NCI-H1436 treated with DMSO at 0.1 percent for 48 hours (cell line): ENCODE data around the gene AXIN2.
A peak's percentile ranks its signal among the peaks of the same experiment; 100 is the strongest.
"Not testable (repeated sequence)": the region's sequence is repeated elsewhere in the genome, so short reads cannot be mapped to it uniquely, and the experiment has no call there.

Source experiments
- DNase-seq: peaks from one replicate; lab custom pipeline; 2025; lab: John Stamatoyannopoulos, UW

Gene AXIN2

DNA sequence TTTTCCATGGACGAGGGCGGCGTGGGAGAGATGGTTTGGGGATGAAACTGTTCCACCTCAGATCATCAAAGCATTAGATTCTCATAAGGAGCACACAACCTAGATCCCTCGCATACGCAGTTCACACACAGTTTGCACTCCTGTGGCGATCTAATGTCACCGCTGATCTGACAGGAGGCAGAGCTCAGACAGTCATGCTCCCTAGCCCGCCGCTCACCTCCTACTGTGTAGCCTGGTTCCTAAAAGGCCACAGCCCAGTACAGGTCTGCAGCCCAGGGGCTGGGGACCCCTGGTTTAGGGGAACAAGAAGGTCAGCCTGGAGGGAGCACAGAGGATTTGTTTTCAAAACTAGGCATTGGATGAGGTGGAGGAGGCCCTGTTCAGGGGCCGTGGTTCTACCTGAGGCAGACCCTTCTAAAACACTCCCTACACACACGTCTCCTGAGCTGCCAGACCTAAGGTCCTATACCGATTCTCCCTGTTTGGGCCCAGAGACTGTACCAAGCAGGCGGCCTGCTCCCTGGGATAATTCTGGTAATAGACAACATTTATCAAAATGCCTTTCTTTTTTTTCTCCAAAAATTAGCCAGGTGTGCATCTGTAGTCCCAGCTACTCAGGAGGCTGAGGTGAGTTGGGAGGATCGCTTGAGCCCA, 38.6 kb downstream of the AXIN2 start:
- no peak for DNase-seq

DNA sequence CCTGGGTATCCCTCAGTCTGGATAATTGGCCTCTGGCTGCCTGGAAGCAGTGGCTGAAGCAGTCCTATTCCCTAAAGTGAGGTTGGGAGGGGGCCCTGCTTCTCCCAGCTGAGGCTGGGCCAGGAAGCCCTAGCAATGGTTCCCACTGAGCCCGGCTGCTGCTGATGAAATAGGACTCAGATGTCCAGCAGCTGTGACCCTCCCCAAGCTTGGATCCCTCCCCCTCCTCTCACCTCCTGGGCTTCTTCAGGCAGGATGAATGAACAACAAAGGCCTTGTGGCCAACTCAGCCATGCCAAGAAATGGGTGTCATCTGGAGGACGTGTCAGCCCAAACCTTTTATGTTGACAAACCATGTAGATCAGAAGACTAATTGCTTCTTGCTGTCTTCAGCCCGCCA, 42.0 kb downstream of the AXIN2 start:
- no peak for DNase-seq

DNA sequence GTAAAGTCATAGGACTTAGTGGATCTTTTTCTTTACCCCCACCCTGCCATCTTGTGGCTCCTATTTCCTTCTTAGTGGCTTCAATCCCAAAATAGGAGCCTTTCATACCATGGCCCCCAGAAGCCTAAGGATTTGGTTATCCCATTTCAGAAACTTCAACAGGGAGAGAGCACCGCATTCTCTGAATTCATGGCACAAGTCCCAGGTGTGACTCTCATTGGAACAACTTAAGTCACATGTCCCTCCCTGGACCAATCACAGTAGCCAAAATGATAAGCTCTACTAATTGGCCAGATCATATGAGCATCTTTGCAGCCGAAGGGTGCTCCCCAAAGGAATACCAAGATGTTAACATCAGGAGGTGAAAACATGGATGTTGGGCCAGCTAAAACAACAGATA, 43.2 kb downstream of the AXIN2 start:
- DNase-seq: no peak

DNA sequence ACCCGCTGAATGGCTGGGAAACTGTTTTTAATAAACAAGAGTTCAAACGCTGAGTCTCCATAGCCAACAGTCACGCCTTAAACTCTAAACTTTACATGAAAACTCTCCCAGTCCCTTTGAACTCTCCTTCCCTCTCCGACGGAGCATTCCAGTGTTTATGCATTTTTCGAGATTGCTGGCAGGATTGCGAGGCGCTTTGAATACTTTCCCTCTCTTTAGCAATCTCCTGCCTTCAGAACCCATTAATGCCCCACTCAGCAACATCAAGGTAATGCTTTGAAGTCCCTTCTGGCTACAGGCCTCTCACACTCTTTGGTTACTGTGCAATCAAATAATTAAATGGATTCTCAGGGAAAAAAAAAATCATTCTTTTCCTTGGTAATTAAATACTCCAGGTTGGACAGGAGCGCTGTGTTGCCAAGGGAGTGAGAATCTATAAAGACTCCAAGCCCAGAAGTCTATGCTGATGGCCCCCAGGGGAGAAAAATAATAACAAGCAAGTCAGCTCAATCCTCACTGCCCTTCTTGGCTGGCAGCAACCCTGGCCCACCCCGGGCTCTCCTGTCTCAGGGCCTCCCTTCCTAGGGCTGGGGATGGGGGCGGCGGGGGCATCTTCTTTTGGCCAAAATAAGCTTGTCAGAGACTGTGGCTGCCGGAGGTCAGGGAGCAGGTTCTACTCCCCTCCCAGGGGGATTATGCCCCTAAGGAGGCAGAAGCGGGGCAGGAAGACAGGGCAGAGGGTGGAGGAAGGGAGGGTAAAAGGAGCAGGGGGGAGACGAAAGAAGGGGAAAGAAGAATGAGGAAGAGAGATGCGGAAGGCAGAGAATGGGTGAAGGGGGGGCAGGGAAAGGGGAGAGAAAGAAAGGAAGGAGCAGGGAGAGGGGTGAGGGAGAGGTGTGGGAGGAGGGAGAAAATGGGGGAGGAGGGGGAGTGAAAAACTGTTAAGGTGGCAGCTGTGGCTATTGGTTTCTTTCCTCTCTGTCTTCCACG, 45.2 kb downstream of the AXIN2 start:
- DNase-seq: peak; percentile 28

DNA sequence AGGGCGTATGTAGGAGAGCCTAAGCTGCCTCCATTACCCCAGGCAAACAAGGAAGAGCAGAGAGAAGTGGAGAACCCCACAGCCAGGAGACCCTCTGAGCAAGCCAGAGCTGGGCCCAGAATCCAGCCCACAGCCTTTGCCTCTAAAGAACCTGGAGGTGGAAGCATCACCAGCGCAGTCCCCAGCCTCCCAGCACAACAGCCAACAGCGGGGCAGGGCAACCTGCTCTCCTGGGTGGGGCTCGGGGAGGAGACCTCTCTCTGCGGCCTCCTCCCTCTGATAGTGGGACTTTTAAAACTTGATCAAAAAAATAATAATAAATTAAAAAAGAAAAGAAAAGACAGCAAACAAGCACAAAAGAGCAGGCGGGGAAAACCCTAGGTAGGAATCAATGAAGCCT, 45.9 kb downstream of the AXIN2 start:
- no peak for DNase-seq

DNA sequence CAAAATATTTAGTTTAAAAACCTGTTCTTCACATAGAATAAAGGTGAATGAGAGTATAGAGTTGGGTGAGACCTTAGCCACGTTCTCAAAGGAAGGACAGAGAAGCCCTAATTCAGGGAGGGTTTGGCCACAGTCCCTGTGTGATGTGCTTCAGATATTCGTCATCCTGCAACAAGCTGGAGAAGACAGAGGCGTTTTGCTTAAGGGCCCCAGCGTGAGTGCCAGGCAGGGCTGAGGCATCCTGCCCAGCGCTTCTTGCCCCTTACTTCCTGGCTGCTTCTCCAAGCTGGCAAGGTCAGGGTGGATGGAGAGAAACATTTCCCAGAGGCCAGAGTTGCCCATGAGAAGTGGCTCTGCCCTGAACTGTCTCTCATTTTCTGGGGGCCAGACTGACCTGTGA, 46.9 kb downstream of the AXIN2 start:
- DNase-seq: no peak

DNA sequence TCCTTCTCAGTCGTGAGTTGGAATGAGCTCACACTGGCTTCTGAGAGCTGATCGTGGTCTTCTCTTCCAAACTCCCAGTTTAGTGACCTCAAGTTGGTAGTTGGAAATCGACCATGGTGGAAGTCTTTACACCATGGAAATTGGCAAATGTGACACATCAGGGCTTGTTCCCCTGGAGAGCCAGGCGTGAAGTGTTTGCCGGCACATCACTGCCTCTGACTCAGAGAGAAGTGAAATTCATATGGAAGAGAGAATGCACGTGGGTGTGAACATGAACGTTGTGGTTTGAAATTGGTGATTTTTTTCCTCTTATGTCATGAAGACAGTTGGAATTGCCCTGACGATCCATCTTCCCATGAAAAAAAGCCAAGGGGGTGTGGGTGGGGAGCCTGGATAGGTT, 47.4 kb downstream of the AXIN2 start:
- DNase-seq: no peak

DNA sequence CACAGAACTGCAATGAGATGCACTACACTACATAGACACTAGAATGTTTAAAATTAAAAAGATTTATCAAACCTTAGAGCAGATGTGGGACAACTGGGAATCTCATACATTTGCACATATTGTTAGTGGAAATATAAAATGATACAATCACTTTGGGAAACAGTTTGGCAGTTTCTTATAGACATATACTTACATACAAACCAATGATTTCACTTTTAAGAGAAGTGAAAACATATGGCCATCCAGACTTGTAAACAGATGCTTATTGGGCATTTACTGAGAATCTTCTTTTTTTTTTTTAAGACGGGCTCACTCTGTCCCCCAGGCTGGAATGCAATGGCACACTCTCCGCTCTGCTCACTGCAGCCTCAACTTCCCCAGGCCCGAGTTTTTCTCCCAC, 50.1 kb downstream of the AXIN2 start:
- no peak for DNase-seq

DNA sequence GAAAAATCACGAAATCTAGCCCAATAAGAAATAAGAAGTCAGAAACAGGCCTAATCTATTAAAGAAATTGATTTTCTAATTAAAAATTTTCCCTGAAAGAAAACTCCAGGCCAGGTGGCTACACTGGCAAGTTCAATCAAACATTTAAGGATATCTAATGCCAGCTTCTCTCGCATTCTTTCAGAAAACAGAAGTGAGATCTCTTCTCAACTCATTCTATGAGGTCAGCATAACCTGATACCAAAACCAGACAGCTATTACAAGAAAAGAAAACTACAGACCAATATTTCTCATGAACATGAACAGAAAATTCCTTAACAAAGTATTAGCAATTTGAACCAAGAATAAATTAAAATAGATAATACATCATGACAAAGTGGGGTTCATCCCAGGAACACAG, 52.4 kb downstream of the AXIN2 start:
- no peak for DNase-seq

DNA sequence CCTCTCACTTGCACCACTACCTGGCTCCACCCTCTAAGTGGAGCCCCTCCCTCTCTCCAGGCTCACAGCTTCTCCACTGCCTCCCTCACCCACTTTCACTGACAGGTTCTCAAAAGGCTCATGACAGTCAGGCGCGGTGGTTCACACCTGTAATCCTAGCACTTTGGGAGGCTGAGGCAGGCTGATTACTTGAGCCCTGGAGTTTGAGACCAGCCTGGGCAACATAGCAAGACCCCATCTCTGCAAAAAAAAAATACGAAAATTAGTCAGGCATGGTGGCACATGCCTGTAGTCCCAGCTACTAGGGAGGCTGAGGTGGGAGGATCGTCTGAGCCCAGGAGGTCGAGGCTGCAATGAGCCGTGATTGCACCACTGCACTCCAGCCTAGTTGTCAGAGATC, 56.8 kb downstream of the AXIN2 start:
- DNase-seq: not testable (repeated sequence)

DNA sequence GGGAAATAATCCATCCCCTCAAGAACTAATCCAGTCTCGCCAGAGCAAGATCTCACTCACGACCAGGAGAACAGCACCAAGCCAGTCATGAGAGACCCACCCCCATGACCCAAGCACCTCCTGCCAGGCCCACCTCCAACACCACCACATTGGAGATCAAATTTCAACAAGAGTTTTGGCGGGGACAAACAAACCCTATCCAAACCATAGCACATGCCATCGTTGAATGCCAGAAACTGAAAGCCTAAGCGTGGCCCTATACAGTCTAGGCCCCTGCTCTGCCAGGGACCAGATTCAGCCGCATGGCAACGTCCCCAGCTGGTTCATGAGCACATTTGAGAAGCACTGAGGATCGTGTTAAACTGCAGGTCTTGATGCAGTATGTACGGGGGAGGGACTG, 57.3 kb downstream of the AXIN2 start:
- DNase-seq: no peak

DNA sequence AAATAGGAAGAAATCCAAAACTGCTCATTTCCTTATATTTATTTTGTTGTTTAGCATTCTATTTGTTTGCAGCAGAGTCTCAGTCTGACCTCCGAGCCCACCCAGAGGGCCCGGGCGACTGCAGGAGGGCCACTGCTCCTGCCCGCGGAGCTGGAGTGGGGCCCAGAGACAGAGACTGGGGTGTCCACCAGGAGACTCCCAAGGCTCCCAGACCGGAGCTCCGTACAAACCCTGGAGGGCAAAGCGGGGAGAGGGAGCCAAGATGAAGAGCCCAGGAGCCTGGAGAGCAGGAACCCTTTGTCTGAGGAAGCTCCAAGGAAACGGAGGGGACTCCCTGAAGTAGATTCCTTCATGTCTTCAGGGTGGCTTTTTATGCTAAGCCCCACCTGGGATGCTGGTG, 57.9 kb downstream of the AXIN2 start:
- DNase-seq: no peak

DNA sequence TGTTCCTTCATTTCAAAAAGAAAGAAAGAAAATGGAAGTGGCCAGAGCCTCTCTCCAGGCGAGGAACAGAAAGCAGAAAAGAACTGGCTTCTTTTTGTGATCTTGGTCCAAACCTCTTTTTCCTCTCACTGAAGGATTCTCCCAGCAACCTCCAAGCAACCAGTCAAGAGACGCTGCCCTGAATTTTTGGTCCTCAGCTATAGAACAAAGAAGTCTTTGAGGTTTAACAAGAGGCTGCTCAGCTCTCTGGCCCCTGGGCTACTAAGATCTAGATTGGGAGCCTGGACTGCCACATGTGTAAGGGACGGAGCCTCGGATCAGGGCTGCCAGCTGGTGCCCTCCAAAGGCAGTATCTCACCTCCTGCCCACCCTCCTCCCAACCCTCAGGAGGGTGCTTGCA, 62.6 kb downstream of the AXIN2 start:
- DNase-seq: no peak

DNA sequence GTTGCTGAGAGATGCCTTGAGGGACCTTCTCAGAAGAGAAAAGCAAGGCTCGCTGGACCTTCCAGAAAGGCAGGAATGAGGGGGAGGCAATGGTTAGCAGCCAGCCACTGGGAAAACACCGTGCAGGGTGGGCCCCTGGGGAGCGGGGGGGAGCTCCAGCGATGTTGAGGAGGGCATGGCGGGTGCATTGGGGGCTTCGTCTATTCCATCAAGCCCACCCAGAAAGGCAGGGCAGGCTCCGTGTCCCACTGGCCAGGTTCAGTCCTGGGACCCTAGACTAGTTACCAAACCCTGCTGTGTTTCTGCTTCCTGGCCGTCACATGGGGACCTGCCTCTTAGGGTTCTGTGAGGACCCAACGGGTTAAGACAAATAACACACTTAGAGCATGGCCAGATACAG, 64.6 kb downstream of the AXIN2 start:
- DNase-seq: no peak

DNA sequence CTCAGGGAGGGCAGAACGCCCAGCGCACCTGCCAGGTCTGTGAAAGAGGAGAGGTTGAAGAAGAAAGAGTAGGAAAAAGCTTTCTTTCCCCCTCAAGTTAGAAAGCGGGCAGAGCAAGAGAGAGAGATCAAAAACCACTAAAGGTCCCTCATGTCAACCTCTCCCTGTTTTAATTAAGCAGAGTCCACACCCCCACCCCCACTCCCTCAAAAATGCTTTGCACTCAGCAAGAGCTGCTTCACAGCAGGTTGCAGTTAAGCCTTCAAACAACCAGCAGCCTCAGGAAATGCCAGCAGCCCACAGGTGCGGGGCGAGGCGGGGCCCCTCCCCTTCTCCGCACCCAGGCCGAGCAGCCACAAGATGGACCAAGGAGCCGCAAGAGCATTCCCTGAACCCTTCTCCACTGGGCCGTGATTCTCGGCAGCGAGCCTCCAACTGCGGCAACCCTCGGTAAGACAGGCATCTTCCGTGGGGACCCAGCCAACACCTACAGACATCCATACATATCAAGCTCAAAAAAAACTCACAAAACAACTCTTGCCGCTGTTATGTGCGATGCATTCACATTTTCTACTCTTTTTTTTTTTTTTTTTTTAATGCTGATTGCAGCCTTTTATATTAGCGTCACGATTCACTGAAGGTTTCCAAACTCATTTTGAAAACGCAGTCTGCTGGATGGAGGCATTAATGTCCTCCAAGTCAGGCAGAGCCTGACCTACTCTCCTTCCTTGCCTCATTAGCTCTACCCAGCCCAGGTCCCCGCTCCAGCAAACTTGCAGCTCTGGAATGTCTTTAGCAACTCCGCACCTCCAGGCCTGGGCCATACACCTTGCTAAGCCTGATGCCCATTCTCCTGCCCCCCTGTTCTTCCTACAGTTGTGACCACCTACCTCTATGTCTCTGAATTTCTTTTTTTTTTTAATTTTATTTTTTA, 66.1 kb downstream of the AXIN2 start:
- no peak for DNase-seq

DNA sequence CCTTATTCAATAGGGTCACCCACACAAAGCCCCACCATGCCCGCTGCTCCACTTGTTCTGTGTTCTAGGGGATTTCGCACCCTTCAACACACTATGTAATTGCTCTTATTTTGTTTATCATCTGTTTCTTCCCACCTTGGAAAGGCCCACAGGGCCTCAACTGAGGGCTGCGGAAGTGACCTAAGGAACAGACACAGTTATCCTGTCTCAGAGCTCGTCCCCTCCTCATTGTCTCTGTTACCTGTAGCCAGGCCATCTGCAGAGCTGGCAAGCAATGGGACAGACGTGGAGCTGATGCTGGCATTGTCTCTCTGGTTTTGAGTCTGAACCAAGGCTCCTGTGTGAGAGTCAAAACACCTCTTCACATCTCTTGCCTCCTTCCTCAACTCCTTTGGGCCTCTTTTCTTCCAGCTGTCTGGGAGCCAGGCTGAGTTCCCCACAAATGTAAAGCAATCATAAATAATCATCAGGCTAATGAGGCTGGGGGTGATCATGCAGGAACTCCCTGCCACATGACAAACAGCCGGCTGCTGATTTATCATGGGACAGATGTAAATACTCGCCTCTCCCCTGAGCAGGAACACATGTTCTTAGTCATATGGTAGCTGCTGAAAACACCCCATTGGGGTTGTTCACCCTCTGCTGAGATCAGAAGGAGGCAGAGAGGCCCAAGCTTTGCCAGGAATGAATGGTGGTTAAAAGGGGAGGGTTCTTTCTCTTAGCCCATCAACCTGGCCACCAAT, 71.9 kb downstream of the AXIN2 start:
- DNase-seq: no peak

DNA sequence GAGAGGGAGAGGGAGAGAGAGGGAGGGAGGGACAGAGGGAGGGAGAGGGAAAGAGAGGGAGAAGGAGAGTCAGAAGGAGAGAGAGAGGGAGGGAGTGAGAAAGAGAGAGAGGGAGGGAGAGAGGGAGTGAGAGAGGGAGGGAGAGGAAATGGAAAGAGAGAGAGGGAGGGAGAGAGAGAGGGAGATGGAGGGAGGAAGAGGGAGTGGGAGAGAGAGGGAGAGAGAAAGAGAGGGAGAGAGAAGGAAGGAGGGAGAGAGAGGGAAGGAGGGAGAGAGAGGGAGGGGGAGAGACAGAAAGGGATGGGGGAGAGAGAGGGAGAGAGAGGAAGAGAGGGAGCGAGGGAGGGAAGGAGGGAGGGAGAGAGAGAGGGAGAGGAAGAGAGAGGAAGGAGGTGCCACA, 72.8 kb downstream of the AXIN2 start:
- no peak for DNase-seq

DNA sequence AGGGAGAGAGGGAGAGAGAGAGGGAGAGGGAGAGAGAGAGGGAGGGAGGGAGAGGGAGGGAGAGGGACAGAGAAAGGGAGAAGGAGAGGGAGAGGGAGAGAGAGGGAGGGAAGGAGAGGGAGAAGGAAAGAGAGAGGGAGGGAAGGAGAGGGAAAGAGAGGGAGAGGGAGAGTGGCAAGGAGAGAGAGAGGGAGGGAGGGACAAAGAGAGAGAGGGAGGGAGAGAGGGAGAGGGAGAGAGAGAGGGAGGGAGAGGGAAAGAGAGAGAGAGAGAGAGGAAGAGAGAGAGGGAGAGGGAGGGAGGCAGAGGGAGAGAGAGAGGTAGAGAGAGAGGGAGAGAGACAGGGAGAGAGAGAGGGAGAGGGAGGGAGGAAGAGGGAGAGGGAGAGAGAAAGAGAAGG, 73.5 kb downstream of the AXIN2 start:
- DNase-seq: no peak

DNA sequence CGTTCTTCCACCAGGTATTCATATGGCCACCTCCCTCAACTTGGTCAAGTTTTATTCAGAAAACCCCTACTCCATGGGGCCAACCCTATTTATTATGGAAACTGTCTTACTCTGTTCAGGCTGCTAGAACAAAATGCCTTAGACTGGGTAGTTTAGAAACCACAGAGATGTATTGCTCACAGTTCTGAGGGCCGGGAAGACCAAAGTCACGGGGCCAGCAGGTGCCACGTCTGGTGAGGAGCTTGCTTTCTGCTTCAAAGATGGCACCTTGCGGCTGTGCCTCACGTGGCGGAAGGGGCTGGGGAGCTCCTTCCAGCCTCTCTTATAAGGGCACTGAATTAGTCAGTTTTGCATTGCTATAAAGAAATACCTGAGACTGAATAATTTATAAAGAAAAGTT, 74.3 kb downstream of the AXIN2 start:
- DNase-seq: no peak

DNA sequence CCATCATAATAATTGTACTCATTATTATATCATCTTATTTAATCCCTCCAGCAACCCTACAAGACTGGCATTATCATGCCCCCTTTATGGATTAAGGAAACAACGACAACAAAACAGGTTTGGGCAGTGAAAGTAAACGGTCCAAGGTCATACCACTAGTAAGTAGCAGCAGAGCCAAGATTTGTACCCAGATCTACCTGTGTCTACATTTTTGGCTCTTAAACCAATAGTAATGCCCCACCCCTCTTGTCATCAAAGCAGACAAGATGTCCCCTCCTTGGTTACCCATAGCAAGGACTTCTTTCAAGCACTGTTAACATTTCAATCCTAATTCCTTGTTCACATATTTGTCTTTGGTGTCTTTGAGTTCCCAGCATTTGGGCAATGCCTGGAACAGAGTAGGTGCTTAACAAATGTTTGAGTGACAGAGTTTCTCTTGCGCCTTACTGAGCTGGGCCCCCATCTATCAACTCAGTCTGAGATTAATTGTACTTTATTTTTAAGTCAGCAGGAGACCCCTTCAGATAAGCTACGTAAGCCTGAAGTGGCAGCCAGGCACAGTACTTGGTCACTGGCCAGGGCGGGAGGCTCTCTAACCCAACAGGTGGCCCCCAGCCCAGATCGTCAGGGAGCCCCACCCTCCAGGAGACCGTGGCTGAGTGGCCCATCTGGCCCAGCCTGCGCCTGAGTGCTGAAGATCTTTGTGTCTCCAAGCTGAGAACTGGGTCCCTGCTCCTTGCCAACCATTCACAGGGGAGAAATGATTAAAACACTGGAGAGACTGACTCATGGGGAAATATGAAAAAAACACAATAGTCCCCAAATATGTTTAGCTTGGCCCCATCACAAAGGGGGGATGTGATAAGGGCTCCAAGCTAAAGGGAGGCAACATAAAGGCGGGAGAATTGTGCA, 75.8 kb downstream of the AXIN2 start:
- DNase-seq: no peak

DNA sequence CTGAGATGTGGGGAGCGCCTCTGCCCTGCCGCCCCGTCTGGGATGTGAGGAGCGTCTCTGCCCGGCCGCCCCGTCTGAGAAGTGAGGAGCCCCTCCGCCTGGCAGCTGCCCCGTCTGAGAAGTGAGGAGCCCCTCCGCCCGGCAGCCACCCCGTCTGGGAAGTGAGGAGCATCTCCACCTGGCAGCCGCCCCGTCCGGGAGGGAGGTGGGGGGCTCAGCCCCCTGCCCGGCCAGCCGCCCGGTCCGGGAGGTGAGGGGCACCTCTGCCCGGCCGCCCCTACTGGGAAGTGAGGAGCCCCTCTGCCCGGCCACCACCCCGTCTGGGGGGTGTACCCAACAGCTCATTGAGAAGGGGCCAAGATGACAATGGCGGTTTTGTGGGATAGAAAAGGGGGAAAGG, 77.0 kb downstream of the AXIN2 start:
- not testable (repeated sequence) for DNase-seq
